ENCODE results near the gene KAZN.
A peak's percentile ranks its signal among the peaks of the same experiment; 100 is the strongest.

KAZN gene

DNA sequence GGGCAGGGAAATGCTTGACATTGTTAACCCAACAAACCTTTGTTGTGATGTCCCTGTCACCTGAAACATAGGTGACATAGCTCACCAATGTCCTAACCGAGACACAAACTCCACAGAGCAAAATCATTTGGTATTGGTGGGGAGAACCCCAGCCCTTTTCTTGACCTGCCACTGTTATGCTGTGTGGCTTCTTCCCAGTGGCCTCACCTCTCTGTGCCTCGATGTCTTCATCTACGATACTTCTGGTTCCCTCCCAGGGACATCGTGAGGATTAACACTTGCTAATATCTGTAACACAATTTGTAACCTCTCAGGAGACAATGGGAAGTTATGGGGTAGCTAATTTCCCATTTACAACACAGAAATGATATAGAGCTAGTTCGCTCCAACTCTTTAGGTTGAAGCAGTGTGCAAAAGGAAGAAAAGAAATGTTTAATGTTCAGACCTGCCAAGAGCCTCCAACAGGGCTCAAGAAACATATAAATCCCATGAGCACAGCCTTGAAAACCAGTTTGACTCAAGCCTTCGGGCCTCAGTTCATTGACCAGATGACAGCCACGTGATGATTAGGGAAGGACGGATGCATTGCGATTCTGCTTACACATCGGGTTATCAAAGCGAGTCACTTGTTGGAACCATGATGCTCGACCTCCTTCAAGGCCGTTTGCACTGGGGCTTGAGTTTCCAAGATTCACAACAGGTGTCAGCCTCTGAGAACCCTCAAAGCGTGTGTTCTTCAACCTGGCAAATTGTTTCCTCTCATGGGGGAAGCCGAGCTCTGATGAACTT lies 517.3 kb downstream of the KAZN start (continued):
- TF ChIP-seq, protein P1, sequence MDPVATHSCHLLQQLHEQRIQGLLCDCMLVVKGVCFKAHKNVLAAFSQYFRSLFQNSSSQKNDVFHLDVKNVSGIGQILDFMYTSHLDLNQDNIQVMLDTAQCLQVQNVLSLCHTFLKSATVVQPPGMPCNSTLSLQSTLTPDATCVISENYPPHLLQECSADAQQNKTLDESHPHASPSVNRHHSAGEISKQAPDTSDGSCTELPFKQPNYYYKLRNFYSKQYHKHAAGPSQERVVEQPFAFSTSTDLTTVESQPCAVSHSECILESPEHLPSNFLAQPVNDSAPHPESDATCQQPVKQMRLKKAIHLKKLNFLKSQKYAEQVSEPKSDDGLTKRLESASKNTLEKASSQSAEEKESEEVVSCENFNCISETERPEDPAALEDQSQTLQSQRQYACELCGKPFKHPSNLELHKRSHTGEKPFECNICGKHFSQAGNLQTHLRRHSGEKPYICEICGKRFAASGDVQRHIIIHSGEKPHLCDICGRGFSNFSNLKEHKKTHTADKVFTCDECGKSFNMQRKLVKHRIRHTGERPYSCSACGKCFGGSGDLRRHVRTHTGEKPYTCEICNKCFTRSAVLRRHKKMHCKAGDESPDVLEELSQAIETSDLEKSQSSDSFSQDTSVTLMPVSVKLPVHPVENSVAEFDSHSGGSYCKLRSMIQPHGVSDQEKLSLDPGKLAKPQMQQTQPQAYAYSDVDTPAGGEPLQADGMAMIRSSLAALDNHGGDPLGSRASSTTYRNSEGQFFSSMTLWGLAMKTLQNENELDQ (tag by site-specific recombination; IDR thresholded peaks at IDR 0.05; ENCODE audit: low read depth), result no peak
- 0 out of 2 replicates have a peak, but pooled peaks have one; percentile 44 for TF ChIP-seq ZNF768 (tag by site-specific recombination; IDR thresholded peaks at IDR 0.05)
- TF ChIP-seq, protein P2, sequence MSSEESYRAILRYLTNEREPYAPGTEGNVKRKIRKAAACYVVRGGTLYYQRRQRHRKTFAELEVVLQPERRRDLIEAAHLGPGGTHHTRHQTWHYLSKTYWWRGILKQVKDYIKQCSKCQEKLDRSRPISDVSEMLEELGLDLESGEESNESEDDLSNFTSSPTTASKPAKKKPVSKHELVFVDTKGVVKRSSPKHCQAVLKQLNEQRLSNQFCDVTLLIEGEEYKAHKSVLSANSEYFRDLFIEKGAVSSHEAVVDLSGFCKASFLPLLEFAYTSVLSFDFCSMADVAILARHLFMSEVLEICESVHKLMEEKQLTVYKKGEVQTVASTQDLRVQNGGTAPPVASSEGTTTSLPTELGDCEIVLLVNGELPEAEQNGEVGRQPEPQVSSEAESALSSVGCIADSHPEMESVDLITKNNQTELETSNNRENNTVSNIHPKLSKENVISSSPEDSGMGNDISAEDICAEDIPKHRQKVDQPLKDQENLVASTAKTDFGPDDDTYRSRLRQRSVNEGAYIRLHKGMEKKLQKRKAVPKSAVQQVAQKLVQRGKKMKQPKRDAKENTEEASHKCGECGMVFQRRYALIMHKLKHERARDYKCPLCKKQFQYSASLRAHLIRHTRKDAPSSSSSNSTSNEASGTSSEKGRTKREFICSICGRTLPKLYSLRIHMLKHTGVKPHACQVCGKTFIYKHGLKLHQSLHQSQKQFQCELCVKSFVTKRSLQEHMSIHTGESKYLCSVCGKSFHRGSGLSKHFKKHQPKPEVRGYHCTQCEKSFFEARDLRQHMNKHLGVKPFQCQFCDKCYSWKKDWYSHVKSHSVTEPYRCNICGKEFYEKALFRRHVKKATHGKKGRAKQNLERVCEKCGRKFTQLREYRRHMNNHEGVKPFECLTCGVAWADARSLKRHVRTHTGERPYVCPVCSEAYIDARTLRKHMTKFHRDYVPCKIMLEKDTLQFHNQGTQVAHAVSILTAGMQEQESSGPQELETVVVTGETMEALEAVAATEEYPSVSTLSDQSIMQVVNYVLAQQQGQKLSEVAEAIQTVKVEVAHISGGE (tag by site-specific recombination; conservative IDR thresholded peaks at IDR 0.05; ENCODE audit: low read depth), result no peak
- no peak for TF ChIP-seq ZNF24 (tag by site-specific recombination; IDR thresholded peaks at IDR 0.05)
- TF ChIP-seq, protein P3, sequence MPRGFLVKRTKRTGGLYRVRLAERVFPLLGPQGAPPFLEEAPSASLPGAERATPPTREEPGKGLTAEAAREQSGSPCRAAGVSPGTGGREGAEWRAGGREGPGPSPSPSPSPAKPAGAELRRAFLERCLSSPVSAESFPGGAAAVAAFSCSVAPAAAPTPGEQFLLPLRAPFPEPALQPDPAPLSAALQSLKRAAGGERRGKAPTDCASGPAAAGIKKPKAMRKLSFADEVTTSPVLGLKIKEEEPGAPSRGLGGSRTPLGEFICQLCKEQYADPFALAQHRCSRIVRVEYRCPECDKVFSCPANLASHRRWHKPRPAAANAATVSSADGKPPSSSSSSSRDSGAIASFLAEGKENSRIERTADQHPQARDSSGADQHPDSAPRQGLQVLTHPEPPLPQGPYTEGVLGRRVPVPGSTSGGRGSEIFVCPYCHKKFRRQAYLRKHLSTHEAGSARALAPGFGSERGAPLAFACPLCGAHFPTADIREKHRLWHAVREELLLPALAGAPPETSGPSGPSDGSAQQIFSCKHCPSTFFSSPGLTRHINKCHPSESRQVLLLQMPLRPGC (tag by site-specific recombination; IDR thresholded peaks at IDR 0.05), result no peak
- TF ChIP-seq HOXC10 (CRISPR knock-in tag; IDR thresholded peaks at IDR 0.05), result no peak
- TF ChIP-seq SCRT2 (tag by site-specific recombination; IDR thresholded peaks at IDR 0.05), result 0 out of 2 replicates have a peak, but pooled peaks have one; percentile 11

DNA sequence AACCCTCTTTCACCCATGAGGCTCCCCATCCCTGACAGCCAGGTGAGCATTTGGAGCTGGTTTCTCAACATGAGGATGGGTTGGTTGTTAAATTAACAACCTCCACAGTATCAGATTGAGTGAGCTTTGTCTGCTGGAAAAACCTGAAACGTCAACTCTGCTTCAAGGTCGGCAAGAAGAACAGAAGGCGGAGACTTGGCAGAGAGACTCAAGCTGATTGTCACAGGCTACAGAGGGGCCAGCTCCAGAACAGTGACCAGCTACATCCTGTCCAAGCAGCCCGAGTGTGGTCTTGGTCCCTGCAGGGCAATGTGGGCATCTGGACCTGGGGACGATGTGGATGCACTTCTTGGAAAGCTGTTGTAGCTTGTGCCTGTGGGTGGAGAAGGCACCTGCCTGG lies 518.5 kb downstream of the KAZN start:
- no peak for TF ChIP-seq ZBTB1 (tag by site-specific recombination; IDR thresholded peaks at IDR 0.05)
- no peak for TF ChIP-seq ZNF416 (tag by site-specific recombination; IDR thresholded peaks at IDR 0.05)
- TF ChIP-seq SP2 (tag by site-specific recombination; IDR thresholded peaks at IDR 0.05), result no peak
- no peak for TF ChIP-seq ZNF585B (tag by site-specific recombination; IDR thresholded peaks at IDR 0.05)
- TF ChIP-seq ZNF561 (tag by site-specific recombination; IDR thresholded peaks at IDR 0.05; ENCODE audit: borderline replicate concordance), result no peak
- TF ChIP-seq, protein P4, sequence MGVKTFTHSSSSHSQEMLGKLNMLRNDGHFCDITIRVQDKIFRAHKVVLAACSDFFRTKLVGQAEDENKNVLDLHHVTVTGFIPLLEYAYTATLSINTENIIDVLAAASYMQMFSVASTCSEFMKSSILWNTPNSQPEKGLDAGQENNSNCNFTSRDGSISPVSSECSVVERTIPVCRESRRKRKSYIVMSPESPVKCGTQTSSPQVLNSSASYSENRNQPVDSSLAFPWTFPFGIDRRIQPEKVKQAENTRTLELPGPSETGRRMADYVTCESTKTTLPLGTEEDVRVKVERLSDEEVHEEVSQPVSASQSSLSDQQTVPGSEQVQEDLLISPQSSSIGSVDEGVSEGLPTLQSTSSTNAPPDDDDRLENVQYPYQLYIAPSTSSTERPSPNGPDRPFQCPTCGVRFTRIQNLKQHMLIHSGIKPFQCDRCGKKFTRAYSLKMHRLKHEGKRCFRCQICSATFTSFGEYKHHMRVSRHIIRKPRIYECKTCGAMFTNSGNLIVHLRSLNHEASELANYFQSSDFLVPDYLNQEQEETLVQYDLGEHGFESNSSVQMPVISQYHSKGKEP (tag by site-specific recombination; IDR thresholded peaks at IDR 0.05), result no peak
- no peak for TF ChIP-seq TCF7L2 (IDR thresholded peaks at IDR 0.05; ENCODE audit: borderline replicate concordance, low read depth, low read length)
- no peak for TF ChIP-seq ZNF624 (tag by site-specific recombination; IDR thresholded peaks at IDR 0.05)
- TF ChIP-seq ZNF335 (tag by site-specific recombination; conservative IDR thresholded peaks at IDR 0.05), result no peak
- no peak for TF ChIP-seq ZNF248 (tag by site-specific recombination; IDR thresholded peaks at IDR 0.05)
- TF ChIP-seq ZNF558 (tag by site-specific recombination; IDR thresholded peaks at IDR 0.05), result no peak
- POLR2A ChIA-PET, result no interaction called here

More for the DNA sequence above, 518.5 kb downstream of the KAZN start:
- Histone ChIP-seq H3K9me3 (ENCODE audit: control insufficient read depth, insufficient read depth, low read depth, low read length) (no peaks in the 10 kb centered on the region), H3K4me3 (ENCODE audit: low read depth, low read length) (no peak overlapping the region), H3K36me3 (ENCODE audit: control insufficient read depth in 2 of 2, insufficient read depth in 1 of 2, low read length in 2 of 2) (no peaks in the 10 kb centered on the region), H3K4me1 (ENCODE audit: control insufficient read depth, insufficient read depth, low read length) (no peaks in the 10 kb centered on the region), H3K27ac (ENCODE audit: extremely low read depth, low read depth, low read length) (no peak overlapping the region)
- CTCF ChIA-PET, result interaction anchor here (0.6 to 1.8 kb wide), 3 partner anchors 9 to 187 kb away, joined by 3 to 4 read pairs (median 3); no protein-coding TSS in a partner anchor

Measured in HEK293 (cell line).